NT2/D1 (cell line): Measurements from ENCODE around the gene RASGEF1B.

Source experiments
- DNase-seq: peaks from one replicate; pipeline ENCODE4 v3.0.0-alpha.2; 2011; ENCODE audit warnings: low read depth, low spot score
- H3K27me3 ChIP-seq: 2 replicates; pipeline ENCODE4 v1.6.0; 2011; ENCODE audit warnings: mild to moderate bottlenecking; ENCODE audit not compliant: insufficient read length, insufficient read depth
- H3K36me3 ChIP-seq: 2 replicates; pipeline ENCODE4 v1.6.1; 2011; ENCODE audit warnings: mild to moderate bottlenecking, low read length, mixed read lengths; ENCODE audit not compliant: insufficient read depth, insufficient read length
- H3K4me1 ChIP-seq: 2 replicates; pipeline ENCODE4 v1.5.1; 2011; ENCODE audit not compliant: insufficient read depth, insufficient read length
- H3K4me3 ChIP-seq: 2 replicates; pipeline ENCODE4 v1.5.1; 2011; ENCODE audit warnings: low read depth; ENCODE audit not compliant: insufficient read length
- H3K9ac ChIP-seq: 2 replicates; pipeline ENCODE4 v1.6.0; 2011; ENCODE audit warnings: low read depth; ENCODE audit not compliant: insufficient read length
- H3K9me3 ChIP-seq: 2 replicates; pipeline ENCODE4 v1.5.1; 2011; ENCODE audit warnings: mild to moderate bottlenecking, low read length; ENCODE audit not compliant: insufficient read depth
- SUZ12 ChIP-seq: IDR thresholded peaks from 2 replicates; pipeline ENCODE4 v1.6.1; 2011; ENCODE audit not compliant: insufficient read length, insufficient read depth; ENCODE audit errors: extremely low read depth
- YY1 ChIP-seq: IDR thresholded peaks from 2 replicates; pipeline ENCODE4 v1.6.1; 2011; ENCODE audit not compliant: insufficient read length, insufficient read depth
- ZNF274 ChIP-seq: IDR thresholded peaks from 2 replicates; pipeline ENCODE4 v1.6.1; 2011; ENCODE audit warnings: mild to moderate bottlenecking, low read depth, low read length

RASGEF1B gene

DNA sequence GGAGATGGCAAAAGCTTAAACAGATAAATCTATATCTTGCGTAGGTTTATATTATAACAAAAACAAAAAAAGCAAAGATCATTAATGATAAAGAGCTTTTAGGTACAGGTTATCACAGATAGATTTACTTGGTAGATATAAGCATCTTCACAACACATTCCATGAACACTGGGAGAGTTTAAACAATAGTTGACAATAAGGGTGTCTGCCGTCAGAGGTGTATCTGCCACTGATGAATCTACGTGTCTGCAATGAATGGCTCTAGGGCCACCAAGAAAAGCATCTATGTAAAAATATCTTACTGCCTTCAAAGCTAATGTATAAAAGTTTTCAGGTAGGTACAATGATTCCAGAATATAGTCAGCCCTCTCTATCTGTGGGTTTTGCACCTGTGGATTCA, 43.7 kb downstream of the RASGEF1B start:
- H3K36me3 ChIP-seq = peaks cover 5% of the 10 kb centered on the region
- H3K4me3 ChIP-seq = no peak overlapping the region

DNA sequence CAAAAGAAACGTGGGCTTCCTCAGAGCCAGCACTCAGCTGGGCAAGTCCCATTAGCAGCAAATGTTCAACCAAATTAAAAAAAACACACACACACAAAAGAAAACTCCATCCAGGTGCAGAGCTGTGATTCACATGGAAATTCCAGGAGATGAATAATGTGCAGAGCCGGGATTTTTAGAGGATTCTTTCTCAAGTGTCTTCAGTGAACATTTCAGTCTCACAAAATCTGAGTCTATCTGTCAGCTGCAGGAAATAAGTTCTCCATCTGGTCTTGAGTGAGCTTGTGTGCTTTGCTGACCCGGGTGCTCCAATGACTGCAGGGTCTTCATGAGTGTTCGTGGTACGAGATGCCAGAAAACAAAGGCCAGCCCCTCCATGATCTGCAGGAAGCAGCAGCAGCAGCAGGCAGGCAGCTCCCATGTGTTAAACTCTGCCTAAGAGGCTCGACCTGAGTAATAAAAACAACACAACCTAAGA, 44.3 kb downstream of the RASGEF1B start:
- H3K36me3 ChIP-seq = peaks cover 5% of the 10 kb centered on the region
- H3K9me3 ChIP-seq = no peaks in the 10 kb centered on the region; the same call in 1 of the 2 replicates
- H3K4me3 ChIP-seq = no peak overlapping the region
- TF ChIP-seq SUZ12 = no peak
- TF ChIP-seq ZNF274 = no peak
- TF ChIP-seq YY1 = no peak
- no peaks in the 10 kb centered on the region for H3K4me1 ChIP-seq
- H3K27me3 ChIP-seq = peaks cover 9% of the 10 kb centered on the region
- H3K9ac ChIP-seq = no peak overlapping the region
- DNase-seq = no peak

More for the DNA sequence above, 43.7 kb downstream of the RASGEF1B start:
- TF ChIP-seq ZNF274 = no peak
- no peak for TF ChIP-seq SUZ12
- no peak for TF ChIP-seq YY1
- H3K9ac ChIP-seq = no peak overlapping the region
- H3K27me3 ChIP-seq = peaks cover 6% of the 10 kb centered on the region
- no peak for DNase-seq
- H3K4me1 ChIP-seq = no peaks in the 10 kb centered on the region
- no peaks in the 10 kb centered on the region for H3K9me3 ChIP-seq

DNA sequence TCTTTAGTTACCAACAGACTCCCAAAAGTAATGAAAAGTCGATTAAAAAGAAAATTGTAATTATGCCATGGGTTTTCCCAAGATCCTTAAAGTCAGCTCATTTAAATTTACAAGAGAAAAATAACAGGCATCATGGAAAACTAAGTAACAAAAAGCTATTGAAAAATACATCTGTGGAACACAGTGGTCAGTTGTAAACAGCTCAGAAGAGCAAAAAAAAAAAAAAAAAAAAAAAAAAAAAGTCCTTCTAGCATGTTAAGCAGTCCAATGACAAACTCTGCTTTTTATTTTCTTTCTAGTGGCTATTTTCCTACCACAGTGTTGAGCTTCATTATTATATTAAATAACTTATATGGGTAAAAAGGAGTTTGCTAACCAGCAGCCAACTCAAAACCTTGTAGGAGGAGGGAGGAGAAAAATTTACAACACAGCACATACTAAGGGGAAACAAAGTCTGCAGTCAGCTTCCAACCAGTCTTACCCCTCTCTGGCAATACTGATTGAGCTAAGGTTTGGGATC, 44.9 kb downstream of the RASGEF1B start:
- no peak for DNase-seq
- TF ChIP-seq YY1 = no peak
- no peak for TF ChIP-seq ZNF274
- TF ChIP-seq SUZ12 = no peak
- H3K36me3 ChIP-seq = peaks cover 3% of the 10 kb centered on the region
- H3K4me3 ChIP-seq = no peak overlapping the region
- no peak overlapping the region for H3K9ac ChIP-seq
- no peaks in the 10 kb centered on the region for H3K4me1 ChIP-seq
- H3K27me3 ChIP-seq = peaks cover 11% of the 10 kb centered on the region
- no peaks in the 10 kb centered on the region; the same call in 1 of the 2 replicates for H3K9me3 ChIP-seq

DNA sequence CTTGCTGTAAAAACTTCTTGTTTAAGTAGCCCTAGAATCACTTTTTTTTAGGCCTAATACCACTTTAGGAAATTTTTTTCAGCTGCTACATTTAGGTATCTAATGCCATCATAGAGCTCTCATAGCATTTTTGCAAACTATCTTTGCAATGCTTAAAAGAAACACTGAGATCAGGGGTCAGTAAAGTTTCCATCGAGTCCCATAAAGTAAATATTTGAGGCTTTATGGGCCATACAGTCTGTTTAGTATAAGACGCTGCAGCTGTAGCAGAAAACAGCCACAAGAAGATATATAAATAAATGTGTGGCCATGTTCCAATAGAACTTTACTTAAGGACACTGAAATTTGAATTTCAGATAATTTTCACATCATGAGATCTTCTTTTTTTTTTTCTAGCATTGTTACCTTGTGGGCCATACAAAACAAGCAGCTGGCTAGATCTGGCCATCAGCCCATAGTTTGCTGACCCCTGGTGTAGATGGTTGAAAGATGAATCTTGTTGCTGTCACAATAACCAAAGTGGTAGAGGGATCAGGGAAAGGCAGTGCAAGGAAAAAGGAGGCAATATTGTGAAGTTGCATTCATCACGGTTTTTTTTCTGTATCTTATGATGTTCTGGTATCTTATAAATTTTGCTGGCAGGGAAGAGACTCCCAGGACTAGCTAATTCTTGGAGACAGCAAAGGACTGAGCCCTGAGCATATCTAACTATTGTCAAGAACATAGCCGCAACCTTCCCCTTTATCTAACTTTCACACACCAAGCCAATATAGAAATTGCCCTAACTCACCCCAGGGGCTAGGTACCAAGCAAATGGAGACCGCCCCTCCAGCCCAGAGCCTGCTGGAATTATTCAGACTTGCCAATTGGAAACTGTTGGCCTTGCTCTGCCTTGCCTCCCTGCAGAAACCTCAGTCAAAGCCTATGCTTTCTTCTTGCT, 46.6 kb downstream of the RASGEF1B start:
- TF ChIP-seq YY1 (no peak), SUZ12 (no peak), ZNF274 (no peak)
- H3K36me3 ChIP-seq = peaks cover 2% of the 10 kb centered on the region
- H3K9ac ChIP-seq = no peak overlapping the region
- no peak overlapping the region for H3K4me3 ChIP-seq
- peaks cover 21% of the 10 kb centered on the region for H3K27me3 ChIP-seq
- no peaks in the 10 kb centered on the region for H3K4me1 ChIP-seq
- DNase-seq = no peak
- H3K9me3 ChIP-seq = no peaks in the 10 kb centered on the region; the same call in 1 of the 2 replicates

DNA sequence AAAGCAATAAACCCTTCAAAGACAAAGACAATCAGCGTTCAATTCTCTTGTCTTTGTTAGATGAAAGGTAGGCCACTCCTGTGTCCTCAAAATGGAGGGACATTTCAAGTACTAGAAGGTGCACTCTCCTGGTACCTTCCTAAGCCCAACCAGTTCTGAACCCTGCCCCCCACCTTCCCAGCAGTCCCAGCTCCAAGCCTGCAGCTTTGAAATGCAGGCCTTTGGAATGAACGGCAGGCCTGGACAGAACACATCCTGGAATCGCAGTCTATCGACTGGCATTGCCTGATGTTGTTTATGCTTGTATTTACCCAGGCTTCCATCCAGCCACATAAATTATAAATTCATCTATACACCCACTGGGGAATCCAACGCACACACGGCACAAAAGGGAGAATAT, 47.4 kb downstream of the RASGEF1B start:
- Histone ChIP-seq H3K27me3 (peaks cover 28% of the 10 kb centered on the region), H3K4me1 (no peaks in the 10 kb centered on the region), H3K36me3 (no peaks in the 10 kb centered on the region), H3K9me3 (no peaks in the 10 kb centered on the region; the same call in 1 of the 2 replicates), H3K9ac (no peak overlapping the region), H3K4me3 (no peak overlapping the region)
- DNase-seq = no peak
- TF ChIP-seq ZNF274 (no peak), SUZ12 (no peak), YY1 (no peak)

- H3K4me1 ChIP-seq = peaks cover 2% of the 10 kb centered on the region
- DNase-seq = no peak
- H3K9ac ChIP-seq = no peak overlapping the region
- no peak overlapping the region for H3K4me3 ChIP-seq
- no peak for TF ChIP-seq YY1
- no peak for TF ChIP-seq SUZ12
- TF ChIP-seq ZNF274 = no peak
- no peaks in the 10 kb centered on the region for H3K36me3 ChIP-seq
- H3K27me3 ChIP-seq = peaks cover 41% of the 10 kb centered on the region
- H3K9me3 ChIP-seq = no peaks in the 10 kb centered on the region; the same call in 1 of the 2 replicates
These were observed 49.1 kb downstream of the RASGEF1B start for GRCh38 chr4:81422595-81422994.
